Activated CD8-positive, alpha-beta memory T cell treated with anti-CD3 and anti-CD28 coated beads, Interleukin-2, amount 50 U/mL, for 4 hours (primary cell): Measurements from ENCODE around the gene CCDC149.

Experiments
- DNase-seq: peaks from one replicate; pipeline ENCODE4 v3.0.0-alpha.2; 2020

Gene CCDC149

GRCh38 chr4:24877868-24878635 is 34.8 kb downstream of the CCDC149 start:
- DNase-seq: no peak

- DNase-seq: no peak
These were observed 36.4 kb downstream of the CCDC149 start for GRCh38 chr4:24876431-24876830.

- DNase-seq: no peak
These were observed 40.1 kb downstream of the CCDC149 start for GRCh38 chr4:24872720-24873119.

GRCh38 chr4:24871210-24871609 is 41.6 kb downstream of the CCDC149 start:
- no peak for DNase-seq

- DNase-seq: no peak
These were observed 45.0 kb downstream of the CCDC149 start for GRCh38 chr4:24867766-24868296.

- no peak for DNase-seq
These were observed 45.6 kb downstream of the CCDC149 start for GRCh38 chr4:24867251-24867650.

- no peak for DNase-seq
These were observed 47.4 kb downstream of the CCDC149 start for GRCh38 chr4:24865401-24865800.

- DNase-seq: no peak
These were observed 49.0 kb downstream of the CCDC149 start for GRCh38 chr4:24863799-24864198.

GRCh38 chr4:24862073-24862751 is 50.6 kb downstream of the CCDC149 start:
- no peak for DNase-seq

GRCh38 chr4:24858550-24858949 is 54.3 kb downstream of the CCDC149 start:
- no peak for DNase-seq

GRCh38 chr4:24858026-24858425 is 54.8 kb downstream of the CCDC149 start:
- DNase-seq: no peak

- DNase-seq: no peak
These were observed 56.3 kb downstream of the CCDC149 start for GRCh38 chr4:24856586-24856985.

GRCh38 chr4:24855741-24856140 is 57.1 kb downstream of the CCDC149 start:
- no peak for DNase-seq

GRCh38 chr4:24853142-24853541 is 59.7 kb downstream of the CCDC149 start:
- no peak for DNase-seq

- DNase-seq: no peak
These were observed 62.2 kb downstream of the CCDC149 start for GRCh38 chr4:24850674-24851073.

GRCh38 chr4:24849756-24850155 is 63.1 kb downstream of the CCDC149 start:
- DNase-seq: no peak

- no peak for DNase-seq
These were observed 63.5 kb downstream of the CCDC149 start for GRCh38 chr4:24849351-24849750.

GRCh38 chr4:24846716-24847115 is 66.1 kb downstream of the CCDC149 start:
- DNase-seq: no peak

GRCh38 chr4:24845902-24846301 is 66.9 kb downstream of the CCDC149 start:
- DNase-seq: no peak

- no peak for DNase-seq
These were observed 67.7 kb downstream of the CCDC149 start for GRCh38 chr4:24845132-24845531.

- DNase-seq: no peak
These were observed 69.7 kb downstream of the CCDC149 start for GRCh38 chr4:24843096-24843495.

- DNase-seq: no peak
These were observed 70.5 kb downstream of the CCDC149 start for GRCh38 chr4:24842356-24842755.

GRCh38 chr4:24840826-24841543 is 71.9 kb downstream of the CCDC149 start:
- DNase-seq: no peak

- no peak for DNase-seq
These were observed 72.5 kb downstream of the CCDC149 start for GRCh38 chr4:24840362-24840761.
